ENCODE results near the gene SARDH.
A peak's percentile ranks its signal among the peaks of the same experiment; 100 is the strongest.
"Not testable (repeated sequence)": the region's sequence is repeated elsewhere in the genome, so short reads cannot be mapped to it uniquely, and the experiment has no call there.

SARDH gene

DNA sequence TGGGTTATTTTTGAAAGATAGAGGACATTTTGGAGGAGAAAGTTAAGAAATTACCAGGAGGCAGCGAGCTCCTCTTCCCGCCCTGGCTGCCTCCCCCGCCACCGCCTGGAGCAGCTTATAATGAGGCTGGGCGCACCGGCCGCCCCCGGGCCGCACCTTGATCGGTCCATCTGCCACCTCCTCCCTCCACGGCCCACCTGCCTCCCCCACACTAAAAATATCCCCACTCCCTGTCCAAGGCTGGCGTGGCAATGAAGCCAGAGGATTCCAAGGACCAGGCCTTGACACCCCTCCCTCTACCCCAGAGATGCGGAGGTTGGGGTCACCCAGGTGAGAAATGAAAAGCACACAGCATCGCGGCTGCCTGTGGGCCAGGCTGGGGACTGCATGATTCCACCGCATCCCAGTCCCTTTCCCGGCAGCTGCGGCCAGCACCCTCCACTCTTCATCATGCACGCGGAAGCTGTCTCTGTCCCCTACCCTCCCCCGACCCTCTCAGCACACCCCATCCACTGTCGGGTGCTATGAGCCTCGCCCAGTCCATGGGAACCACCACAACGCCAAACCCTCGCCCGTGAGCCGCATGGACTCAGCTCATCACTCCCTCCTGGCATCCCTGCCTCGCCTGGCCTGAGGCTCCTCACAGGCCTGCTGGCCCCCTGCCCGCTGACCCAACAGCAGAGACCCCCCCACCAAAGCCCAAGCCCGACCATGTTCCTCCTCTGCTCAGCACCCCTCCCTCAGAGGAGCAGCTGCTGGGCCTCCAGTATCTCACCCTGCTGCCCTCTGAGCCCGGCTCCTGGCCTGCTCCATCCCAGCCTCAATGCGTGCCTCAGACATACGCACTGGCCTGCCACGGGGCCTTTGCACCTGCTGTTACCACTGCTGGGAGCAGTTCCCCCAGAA, 50.0 kb downstream of the SARDH start:
- DNase-seq (ENCODE audit: low read depth in 2 of 3, low spot score in 2 of 3): no peak

DNA sequence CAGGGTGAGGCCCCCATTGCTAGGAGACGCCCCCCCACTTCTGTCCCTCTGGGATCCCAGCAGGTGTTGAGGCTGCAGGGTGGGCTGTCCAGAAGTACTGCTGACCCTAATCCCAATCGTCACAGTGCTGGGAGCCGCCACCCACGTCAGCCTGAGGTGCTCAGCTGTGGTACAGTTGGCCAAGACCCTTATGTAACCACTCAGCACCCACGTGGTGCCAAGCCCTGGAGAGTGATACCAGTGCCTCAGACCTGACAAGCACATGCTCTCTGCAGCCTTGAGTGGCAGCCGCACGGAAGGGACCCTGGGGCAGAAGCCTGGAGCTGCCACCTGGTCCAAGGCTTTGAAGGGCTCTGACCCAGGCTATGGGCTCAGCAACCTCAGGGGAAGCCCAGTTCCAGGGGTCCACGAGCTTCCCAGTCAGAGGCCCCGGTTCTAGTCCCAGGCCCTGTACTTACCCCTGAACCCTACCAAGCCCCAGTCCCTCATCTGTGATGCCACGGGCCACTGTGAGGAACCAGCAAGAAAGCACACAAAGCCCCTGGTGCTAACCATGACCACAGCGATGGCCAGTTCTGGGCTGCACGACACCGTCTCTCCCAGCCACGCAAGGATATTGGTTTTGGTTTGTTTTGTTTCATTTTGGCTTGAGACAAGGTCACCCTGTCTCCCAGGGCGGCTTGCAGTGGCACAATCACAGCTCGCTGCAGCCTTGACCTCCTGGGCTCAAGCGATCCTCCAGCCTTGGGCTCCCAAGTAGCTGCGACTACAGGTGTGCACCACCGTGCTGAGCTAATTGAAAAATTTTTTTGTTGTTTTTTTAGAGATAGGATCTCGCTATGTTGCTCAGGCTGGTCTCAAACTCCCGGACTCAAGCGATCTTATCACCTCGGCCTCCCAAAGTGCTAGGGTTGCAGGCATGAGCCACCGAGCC, 51.2 kb downstream of the SARDH start:
- no peak for DNase-seq (ENCODE audit: low read depth in 2 of 3, low spot score in 2 of 3)

DNA sequence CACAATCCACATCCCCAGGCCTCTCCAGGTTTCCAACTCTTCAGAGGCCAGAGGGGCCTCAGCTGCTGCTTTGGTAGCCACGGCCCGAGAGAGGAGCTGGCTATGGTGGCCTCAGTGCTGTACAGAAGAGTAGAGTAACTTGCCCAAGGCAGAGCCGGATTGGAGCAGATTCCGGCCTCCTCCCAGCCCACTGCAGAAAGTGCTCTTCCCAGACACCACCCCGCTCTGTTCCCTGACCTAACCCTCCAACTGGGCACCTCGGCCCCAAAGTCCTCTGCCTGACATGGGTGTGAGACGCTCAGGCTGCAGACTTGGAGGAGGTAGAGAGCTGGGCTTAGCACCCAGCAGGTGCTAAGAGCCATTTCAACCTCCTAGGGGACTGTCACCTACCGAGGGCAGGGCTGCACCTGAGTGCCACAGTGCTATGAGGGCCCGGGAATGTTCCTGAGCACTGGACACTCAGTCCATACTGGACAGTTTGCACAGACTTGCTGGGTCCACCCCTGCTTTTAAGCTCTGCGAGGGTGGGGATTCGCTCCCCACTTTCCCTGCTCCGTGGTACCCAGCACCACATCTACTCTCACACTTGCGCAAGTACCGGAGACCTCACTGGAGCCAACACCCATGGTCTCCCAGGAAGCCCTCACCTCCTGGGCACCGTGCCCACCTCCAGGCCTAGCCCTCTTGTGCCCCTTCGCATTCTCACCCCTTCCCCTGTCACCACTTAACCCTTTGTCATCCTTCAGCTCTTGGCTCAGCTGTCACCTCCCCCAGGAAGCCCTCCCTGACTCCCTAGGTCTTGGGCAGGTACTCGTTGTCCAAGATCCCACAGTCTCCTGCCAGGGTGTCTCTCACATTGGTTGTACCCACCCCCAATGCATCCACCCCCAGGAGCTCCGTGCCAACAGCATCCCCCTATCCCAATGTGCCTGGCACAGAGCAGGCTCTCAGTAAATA, 52.2 kb downstream of the SARDH start:
- no peak for DNase-seq (ENCODE audit: low read depth in 2 of 3, low spot score in 2 of 3)

DNA sequence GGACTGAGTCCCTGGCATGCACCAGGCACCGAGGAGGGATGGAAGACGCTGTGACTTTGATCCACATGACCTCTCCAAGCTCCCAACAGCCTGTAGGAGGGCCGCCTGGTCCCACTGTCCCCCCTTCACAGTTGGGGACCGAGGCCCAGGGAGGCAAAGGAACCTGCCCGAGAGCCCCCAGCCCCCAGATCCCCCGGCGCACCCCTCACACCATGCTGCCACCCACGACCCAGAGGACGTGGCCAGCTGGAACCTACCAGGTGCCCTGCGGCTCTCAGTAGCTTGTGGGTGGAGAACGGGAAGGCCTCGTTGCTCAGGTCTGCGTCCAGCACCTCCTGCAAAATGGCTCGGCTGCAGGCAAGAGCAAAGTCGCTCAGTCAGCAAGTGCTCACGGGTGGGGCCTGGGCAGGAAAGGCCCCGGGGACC, 53.2 kb downstream of the SARDH start:
- no peak for DNase-seq (ENCODE audit: low read depth in 2 of 3, low spot score in 2 of 3)

DNA sequence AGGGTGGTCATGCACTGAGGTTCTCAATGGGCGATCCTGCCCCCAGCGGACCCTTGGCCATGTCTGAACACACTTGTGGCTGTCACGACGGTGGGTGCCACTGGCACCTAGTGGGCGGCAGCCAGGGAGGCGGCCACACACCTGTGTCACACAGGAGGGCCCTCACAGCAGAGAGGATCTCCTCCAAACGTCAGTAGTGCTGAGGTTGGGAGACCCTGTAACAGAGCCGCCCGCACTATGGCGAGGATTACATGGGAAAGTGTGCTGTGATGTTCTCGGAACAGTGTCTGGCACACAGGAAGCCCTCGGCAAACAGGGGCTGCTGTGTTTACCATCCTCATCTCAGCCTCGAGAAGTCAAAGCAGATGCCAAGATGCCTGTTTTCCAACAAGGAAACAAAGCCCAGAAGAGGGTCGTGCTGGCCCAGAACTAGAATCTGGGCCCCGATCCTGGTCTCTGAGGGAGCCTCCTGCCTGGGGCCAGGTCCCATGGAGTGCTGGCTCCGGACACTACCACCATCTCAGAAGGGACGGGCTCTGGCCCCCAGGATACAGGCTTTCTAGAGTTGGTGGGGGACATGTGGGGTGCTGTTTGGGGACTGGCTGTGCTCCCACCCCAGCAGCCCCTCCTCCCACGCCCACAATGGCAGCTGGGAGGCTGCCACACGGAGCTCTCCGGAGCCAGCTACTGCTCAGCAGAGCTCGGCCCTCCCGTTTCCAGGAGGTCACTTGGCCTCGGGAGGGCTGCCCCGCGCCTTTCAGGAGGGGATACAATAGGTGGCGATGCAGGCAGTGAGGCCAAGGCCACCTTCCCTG, 53.8 kb downstream of the SARDH start:
- DNase-seq (ENCODE audit: low read depth in 2 of 3, low spot score in 2 of 3): no peak

DNA sequence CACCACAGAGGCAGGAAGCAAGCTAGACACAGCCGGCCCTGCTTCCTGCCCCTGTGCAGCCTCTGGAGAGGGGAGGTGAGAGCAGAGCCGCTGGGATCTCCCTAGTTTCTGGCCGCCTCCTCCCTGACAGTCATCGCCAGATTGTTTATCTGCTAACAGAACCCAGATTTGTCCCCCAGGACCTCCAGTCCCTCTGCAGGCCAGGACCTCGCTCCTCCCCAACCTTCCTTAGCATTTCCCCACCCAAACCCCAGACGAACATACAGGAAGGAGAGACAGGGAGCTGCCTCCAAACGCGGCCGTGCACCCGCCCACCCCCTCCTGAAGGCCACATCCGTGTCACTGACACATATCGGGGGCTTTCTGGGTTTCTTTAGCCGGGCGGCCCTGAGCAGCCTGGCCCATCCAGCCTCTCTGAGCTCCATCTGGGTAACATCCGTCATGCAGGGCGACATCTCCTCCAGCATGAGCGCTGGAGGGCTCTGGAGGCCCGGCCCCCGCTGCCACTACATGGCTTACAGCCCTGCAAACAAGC, 54.5 kb downstream of the SARDH start:
- peak in 2 of 3 experiments; percentile 44 to 45 for DNase-seq (ENCODE audit: low read depth in 2 of 3, low spot score in 2 of 3)

DNA sequence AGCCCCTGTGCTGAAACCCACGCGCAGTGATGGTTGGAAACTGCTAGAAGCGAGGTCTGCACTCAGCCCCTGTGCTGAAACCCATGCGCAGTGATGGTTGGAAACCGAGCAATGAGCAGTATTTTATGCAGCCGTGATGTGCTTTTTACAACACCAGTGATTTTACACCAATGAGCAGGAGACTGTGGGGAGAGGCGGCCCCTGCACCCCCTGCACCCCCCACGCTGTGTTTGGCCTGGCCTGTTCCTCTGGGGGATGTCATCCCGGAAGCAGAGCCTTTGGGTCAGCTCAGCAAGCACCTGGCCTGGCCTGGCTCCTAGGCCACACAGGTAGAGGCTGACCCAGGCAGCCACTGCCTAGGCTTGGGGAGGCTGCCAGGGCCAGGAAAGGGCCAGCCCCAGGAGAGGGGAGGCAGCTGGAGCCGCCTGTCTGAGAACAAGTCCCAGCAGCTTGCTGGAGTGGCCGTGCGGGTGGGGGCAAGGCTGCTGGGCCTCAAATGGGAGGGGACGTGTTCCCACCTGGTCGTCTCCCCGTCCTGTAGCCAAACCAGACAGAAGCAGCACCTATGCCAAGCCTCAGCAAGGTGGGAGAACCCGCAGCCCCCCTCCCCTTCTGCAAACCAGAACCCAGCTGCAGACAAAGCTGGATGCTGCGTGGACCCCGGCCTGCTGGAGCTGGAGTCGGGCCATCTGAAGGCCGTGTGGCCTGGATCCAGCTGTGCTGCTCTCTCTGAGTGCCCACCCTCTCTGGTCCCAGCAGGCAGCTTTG, 55.1 kb downstream of the SARDH start:
- DNase-seq (ENCODE audit: low read depth in 2 of 3, low spot score in 2 of 3): no peak

DNA sequence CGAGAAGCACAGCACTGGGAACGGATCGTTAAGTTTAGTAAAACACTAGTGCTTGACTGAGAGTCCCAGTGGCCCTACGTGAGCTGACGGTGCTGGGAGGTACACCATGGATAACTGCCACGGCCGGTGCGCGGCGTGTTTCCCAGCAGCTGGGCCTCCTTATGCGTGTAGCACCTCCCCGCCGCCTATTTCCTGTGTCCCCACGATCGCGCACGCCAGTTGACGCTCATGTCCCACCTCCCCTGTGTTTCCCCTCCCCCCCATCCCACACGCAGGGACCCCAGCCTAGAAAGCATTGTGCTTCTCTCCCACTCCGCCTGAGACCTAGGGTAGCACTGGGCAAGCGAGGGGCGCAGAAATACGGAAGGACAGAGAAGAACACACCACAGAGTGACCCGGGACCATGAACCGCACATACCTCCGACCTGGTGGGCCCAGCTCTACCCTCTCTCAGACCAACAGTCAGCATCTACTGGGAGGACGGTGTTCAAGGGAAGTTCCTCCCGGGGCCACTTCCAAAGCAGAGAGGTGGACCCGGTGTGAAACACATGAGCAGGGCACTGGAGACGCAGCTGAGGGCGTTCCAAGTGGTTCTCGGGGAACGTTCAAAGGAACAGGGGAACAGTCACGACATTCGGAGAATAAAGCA, 56.4 kb downstream of the SARDH start:
- no peak for DNase-seq (ENCODE audit: low read depth in 2 of 3, low spot score in 2 of 3)

DNA sequence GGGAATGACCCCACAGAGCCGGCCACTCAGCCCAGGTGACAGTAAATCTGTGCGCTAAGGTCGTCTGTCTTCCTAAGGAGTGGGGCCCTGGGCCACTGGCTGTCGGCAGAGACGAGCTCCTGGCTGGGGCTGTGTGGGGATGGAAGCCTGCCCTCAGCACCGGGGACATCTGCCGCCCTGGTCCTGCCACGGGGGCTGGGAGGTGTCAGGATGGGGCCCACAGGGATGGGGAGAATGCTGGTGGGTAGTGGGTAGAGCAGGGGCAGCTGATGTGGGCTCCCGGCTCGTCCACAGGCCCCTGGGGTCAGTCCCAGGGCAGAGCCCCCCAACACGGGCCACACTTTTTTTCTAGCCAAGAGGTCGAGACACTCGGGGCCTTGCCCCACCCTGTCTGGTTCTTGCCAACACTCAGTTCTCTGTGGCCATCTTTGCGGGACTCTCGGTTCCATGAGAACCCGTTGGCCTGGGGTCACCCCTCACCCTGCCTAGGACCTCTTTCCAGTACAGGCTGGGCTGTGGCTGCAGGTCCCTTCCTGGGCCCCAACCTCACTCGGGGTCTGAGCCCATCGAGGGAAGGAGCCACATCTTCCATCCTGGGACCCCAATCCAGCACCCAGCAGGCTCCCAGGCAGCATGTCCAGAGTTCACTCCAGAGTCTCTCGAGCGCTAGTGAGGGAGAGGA, 57.0 kb downstream of the SARDH start:
- DNase-seq (ENCODE audit: low read depth in 2 of 3, low spot score in 2 of 3): no peak

DNA sequence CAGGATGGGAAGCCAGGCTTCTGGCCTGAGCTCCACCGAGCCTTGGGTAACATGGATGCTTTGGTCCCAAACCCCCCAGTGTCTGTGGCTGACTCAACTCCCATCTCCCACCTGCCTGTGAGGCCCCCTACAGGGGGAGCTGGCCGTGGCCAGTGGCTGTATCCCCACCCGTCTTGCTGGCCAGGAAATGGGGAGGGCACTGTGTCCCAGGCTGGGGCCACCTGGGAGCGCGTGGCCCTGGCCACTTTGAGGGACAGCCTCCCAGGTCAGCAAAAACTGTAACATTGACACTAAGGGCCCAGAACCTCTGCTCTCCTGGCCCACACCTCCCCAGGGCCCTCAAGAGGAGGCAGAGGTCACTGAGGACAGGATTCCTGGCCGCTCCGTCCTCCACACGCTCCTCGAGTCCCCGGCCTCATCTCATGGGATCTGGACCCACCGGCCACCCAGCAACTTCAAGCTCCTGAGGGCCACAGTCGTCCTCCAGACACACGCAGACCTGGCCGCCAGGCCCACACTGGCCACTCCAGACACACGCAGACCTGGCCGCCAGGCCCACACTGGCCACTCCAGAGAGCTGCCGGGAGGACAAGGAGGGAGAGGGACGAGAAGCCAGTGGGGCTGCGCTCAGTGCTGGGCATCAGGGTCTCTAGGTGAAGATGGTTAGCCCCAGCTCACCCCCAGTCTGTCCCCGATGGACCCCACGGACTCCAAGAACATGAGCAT, 57.7 kb downstream of the SARDH start:
- no peak for DNase-seq (ENCODE audit: low read depth in 2 of 3, low spot score in 2 of 3)

DNA sequence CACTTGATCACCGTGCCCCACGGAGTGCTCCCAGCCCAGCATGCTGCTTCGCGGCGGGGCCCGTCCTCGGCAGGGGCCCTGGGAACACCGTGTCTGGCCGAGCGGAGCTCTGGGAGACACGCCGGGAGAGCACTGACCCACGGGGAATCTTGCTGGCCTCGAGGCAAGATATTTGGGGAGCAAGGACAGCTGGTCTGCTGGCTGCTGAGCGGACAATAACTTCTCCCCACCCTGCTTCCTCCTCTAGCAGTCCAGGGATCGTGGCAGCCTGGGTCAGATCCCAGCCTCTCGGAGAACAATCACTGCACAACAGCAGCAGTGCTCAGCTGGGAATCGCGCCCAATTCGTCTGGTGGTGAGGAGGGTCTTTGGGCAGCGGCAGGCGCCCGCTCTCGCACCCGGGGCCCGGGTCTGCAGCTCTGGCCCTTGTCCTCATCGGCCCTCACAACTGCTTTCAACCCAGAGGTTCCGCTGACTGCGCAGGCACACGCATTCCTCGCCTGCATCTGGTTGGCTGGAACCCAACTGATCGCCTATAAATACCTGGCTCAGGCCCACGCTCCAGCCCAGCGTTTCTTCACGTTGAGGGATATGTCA, 58.6 kb downstream of the SARDH start:
- no peak for DNase-seq (ENCODE audit: low read depth in 2 of 3, low spot score in 2 of 3)

DNA sequence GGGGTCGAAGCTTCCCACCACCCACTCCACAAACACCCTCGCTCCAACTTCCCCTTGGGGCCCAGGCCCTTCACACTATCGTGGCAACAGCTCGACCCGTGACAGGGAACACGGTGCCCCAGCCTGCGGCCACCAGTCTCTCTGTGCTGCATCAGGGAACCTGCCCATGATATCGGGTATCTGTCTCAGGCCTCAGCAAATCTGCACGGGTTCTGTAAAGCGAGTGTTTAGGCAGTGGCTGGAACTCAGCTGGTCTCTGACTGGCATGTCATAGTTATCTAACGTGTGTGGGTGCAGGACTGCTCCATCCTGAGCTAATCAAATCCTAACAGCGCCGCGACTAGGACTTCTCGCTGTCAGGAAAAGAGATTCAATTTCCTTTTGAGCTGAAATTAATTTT, 59.1 kb downstream of the SARDH start:
- DNase-seq (ENCODE audit: low read depth in 2 of 3, low spot score in 2 of 3): no peak

DNA sequence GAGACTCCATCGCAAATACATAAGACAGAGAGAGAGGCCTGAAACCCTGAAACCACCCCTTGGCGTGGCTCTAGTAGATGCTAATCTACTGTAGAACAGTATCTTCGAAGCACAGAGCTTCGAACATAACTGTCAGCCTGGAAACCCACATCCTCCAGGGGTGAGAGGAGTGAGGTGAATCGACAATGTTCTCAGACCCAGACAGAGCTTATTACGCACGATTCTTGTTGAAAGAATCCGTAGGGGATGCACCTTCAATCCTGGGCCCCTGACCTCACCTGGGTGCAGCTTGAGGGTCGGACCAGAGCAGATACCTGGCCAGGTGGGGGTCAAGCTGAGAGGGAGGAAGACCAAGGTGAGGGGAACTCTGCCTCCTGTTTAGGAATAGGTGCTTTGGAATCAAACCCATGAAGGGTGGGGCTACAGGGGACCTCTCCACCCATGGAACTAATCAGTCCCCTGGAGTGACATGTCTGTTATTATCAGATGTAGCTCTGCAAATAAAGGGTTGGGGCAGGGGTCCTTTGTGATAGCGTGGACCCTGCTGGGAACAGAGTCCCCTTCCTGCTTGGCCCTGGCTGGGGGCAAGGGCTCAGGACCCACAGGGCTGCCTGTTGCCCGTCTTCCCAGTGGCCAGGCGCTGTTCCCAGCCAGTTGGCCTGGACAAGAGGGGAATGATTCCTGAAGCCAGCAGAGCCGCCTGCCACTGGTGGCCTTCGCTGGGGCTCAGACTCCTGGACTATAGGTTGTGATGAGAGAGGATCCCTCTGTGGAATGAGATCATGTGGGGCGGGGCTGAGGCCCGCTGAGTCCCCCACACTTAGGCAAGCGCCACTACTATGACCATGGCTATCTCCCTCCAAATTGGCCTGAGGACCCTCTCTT, 60.8 kb downstream of the SARDH start:
- no peak for DNase-seq (ENCODE audit: low read depth in 2 of 3, low spot score in 2 of 3)

DNA sequence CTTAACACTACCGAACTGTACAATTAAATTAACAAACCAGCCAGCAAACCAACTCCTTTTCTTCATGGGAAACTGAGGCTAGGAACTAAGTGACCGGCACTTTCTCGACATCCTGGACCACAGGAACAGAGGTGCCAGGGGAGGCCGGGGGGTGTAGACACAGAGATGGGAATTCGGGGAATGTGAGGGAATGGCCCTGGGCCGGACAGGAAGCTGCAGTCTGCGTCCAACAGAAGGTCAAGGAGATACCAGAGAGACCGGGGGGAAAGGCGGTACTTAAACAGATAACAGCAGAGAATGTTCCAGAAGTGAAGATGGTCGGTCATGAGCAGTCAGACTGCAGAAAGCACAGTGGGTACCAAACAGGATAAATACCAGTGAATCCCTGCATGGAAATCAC, 61.7 kb downstream of the SARDH start:
- no peak for DNase-seq (ENCODE audit: low read depth in 2 of 3, low spot score in 2 of 3)

DNA sequence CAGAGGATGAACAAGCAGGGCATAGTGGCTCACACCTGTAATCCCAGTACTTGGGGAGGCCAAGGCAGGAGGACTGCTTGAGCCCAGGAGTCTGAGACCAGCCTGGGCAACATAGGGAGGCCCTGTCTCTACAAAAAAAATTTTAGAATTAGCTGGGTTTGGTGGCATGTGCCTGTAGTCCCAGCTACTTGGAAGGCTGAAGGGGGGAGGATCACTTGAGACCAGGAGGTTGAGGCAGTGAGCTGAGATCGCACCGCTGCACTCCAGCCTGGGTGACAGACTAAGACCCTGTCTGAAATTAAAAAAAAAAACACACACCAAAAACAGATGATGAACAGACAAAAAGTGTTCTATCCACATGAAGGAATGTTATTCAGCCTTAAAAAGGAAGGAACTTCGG, 62.4 kb downstream of the SARDH start:
- not testable (repeated sequence) for DNase-seq (ENCODE audit: low read depth in 2 of 3, low spot score in 2 of 3)

DNA sequence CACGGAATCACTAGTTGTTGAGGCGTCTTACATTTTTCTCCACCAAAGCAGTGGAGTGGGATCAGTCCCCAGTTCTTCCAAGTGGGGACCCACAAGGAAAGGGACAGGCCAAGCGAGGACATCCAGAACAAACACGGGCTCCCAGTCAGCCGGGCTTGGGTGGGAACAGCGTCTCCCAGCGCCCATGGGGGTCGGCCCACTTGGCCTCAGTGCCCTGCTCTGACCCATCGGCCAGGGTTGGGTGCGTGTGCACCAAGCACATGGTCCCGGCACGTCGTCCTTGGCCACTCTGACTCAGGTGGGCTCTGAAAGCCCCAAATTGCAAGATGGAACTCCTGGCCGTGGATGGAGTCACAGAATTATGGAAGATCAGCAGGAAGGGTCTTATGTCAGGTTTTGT, 64.1 kb downstream of the SARDH start:
- no peak for DNase-seq (ENCODE audit: low read depth in 2 of 3, low spot score in 2 of 3)
